ENCODE results near the gene NR0B2. TPM values are rescaled to one million over a fixed set of nuclear protein-coding genes. Genes with fewer than 3 reads are reported as not detected.

The NR0B2 gene
- total RNA-seq, 1 donor from 2014 or later, result not detected

GRCh38 chr1:26915204-26915842 is 1.5 kb upstream of the NR0B2 start:
- no peaks in the 10 kb centered on the region for H3K36me3 Mint-ChIP-seq (ENCODE audit: low read depth)
- ATAC-seq (ENCODE audit: low read depth) (no peak), DNase-seq (no peak)
- no peak overlapping the region for H3K27ac Mint-ChIP-seq
- intact Hi-C loops (cut with micrococcal nuclease), result no loop called here
- H3K9me3 Mint-ChIP-seq, result no peaks in the 10 kb centered on the region
- no peaks in the 10 kb centered on the region for H3K27me3 Mint-ChIP-seq
- ChIA-PET POLR2A (no interaction called here), CTCF (no interaction called here)
- TF ChIP-seq CTCF (IDR thresholded peaks at IDR 0.05), result no peak
- peaks cover under 1% of the 10 kb centered on the region for H3K4me1 Mint-ChIP-seq
- H3K4me3 Mint-ChIP-seq, result no peak overlapping the region

- Mint-ChIP-seq H3K27ac (no peak overlapping the region), H3K9me3 (no peaks in the 10 kb centered on the region), H3K27me3 (no peaks in the 10 kb centered on the region), H3K4me1 (no peaks in the 10 kb centered on the region), H3K36me3 (ENCODE audit: low read depth) (no peaks in the 10 kb centered on the region), H3K4me3 (no peak overlapping the region)
- no peak for TF ChIP-seq CTCF (IDR thresholded peaks at IDR 0.05)
- CTCF ChIA-PET, result no interaction called here
- no peak for DNase-seq
- ATAC-seq (ENCODE audit: low read depth), result no peak
- POLR2A ChIA-PET, result interaction anchor here (1.3 kb wide), 1 partner anchor 14 kb away, joined by 4 read pairs; no protein-coding TSS in a partner anchor
- intact Hi-C loops (cut with micrococcal nuclease), result no loop called here
Measured at GRCh38 chr1:26913389-26913753, 404 bp downstream of the NR0B2 start.

- no peaks in the 10 kb centered on the region for H3K27me3 Mint-ChIP-seq
- H3K9me3 Mint-ChIP-seq, result no peaks in the 10 kb centered on the region
- DNase-seq (no peak), ATAC-seq (ENCODE audit: low read depth) (no peak)
- intact Hi-C loops (cut with micrococcal nuclease), result no loop called here
- no peaks in the 10 kb centered on the region for H3K36me3 Mint-ChIP-seq (ENCODE audit: low read depth)
- H3K27ac Mint-ChIP-seq, result no peak overlapping the region
- ChIA-PET CTCF (no interaction called here), POLR2A (interaction anchor here (1.3 kb wide), 1 partner anchor 12 kb away, joined by 4 read pairs; no protein-coding TSS in a partner anchor)
- TF ChIP-seq CTCF (IDR thresholded peaks at IDR 0.05), result no peak
- no peaks in the 10 kb centered on the region for H3K4me1 Mint-ChIP-seq
- H3K4me3 Mint-ChIP-seq, result no peak overlapping the region
Measured at GRCh38 chr1:26912147-26912490, 1.7 kb downstream of the NR0B2 start.

- Mint-ChIP-seq H3K36me3 (ENCODE audit: low read depth) (no peaks in the 10 kb centered on the region), H3K27me3 (no peaks in the 10 kb centered on the region), H3K27ac (no peak overlapping the region), H3K4me1 (no peaks in the 10 kb centered on the region), H3K4me3 (no peak overlapping the region), H3K9me3 (no peaks in the 10 kb centered on the region)
- no peak for TF ChIP-seq CTCF (IDR thresholded peaks at IDR 0.05)
- CTCF ChIA-PET, result no interaction called here
- DNase-seq (no peak), ATAC-seq (ENCODE audit: low read depth) (no peak)
- POLR2A ChIA-PET, result no interaction called here
- intact Hi-C loops (cut with micrococcal nuclease), result no loop called here
Measured at GRCh38 chr1:26911399-26912146, 2.2 kb downstream of the NR0B2 start.

GRCh38 chr1:26910343-26911160 is 3.2 kb downstream of the NR0B2 start:
- H3K4me3 Mint-ChIP-seq, result no peak overlapping the region
- no peaks in the 10 kb centered on the region for H3K9me3 Mint-ChIP-seq
- intact Hi-C loops (cut with micrococcal nuclease), result no loop called here
- H3K27me3 Mint-ChIP-seq, result no peaks in the 10 kb centered on the region
- DNase-seq (no peak), ATAC-seq (ENCODE audit: low read depth) (no peak)
- no peak overlapping the region for H3K27ac Mint-ChIP-seq
- no peak for TF ChIP-seq CTCF (IDR thresholded peaks at IDR 0.05)
- CTCF ChIA-PET, result no interaction called here
- H3K4me1 Mint-ChIP-seq, result no peaks in the 10 kb centered on the region
- POLR2A ChIA-PET, result interaction anchor here (0.6 kb wide), 1 partner anchor 1692 kb away, joined by 3 read pairs; no protein-coding TSS in a partner anchor
- no peaks in the 10 kb centered on the region for H3K36me3 Mint-ChIP-seq (ENCODE audit: low read depth)

Measured in activated B cell treated with CpG ODN at 0.5 μM for 24 hours (primary cell).